Umbilical cord (tissue), 2 donors: ENCODE results near the gene THY1. TPM values are rescaled to one million over a fixed set of nuclear protein-coding genes. Genes with fewer than 3 reads are reported as not detected.
"Not testable (repeated sequence)": the region's sequence is repeated elsewhere in the genome, so short reads cannot be mapped to it uniquely, and the experiment has no call there.

Experiments used
- DNase-seq: peaks from one replicate; pipeline ENCODE4 v3.0.0-alpha.2; 2015; ENCODE audit warnings: low spot score
- total RNA-seq: library from RNA; depleted of rRNA; stranded (reverse); fragments of >200 nt; gene quantifications from one replicate; pipeline ENCODE4 v1.2.3, GENCODE V29; 2014; ENCODE audit warnings: low replicate concordance; ENCODE audit not compliant: insufficient read depth

Gene THY1
- total RNA-seq, 1 donor from 2014 or later = 148 TPM

GRCh38 chr11:119418759-119419158 is 4.2 kb downstream of the THY1 start:
- no peak for DNase-seq

- DNase-seq = peak; percentile 65
Observed at GRCh38 chr11:119417726-119418540, 5.0 kb downstream of the THY1 start.

- peak; percentile 23 for DNase-seq
Observed at GRCh38 chr11:119416606-119417580, 6.1 kb downstream of the THY1 start.

- DNase-seq = no peak
Observed at GRCh38 chr11:119415966-119416365, 7.0 kb downstream of the THY1 start.

GRCh38 chr11:119415517-119415916 is 7.5 kb downstream of the THY1 start:
- DNase-seq = no peak

- DNase-seq = no peak
Observed at GRCh38 chr11:119414734-119415133, 8.2 kb downstream of the THY1 start.

GRCh38 chr11:119414321-119414720 is 8.7 kb downstream of the THY1 start:
- no peak for DNase-seq

GRCh38 chr11:119412072-119412471 is 10.9 kb downstream of the THY1 start:
- DNase-seq = no peak

- DNase-seq = no peak
Observed at GRCh38 chr11:119410501-119410900, 12.5 kb downstream of the THY1 start.

- no peak for DNase-seq
Observed at GRCh38 chr11:119409731-119410130, 13.2 kb downstream of the THY1 start.

GRCh38 chr11:119406005-119406404 is 17.0 kb downstream of the THY1 start:
- no peak for DNase-seq

- not testable (repeated sequence) for DNase-seq
Observed at GRCh38 chr11:119405448-119405847, 17.5 kb downstream of the THY1 start.

- no peak for DNase-seq
Observed at GRCh38 chr11:119404872-119405271, 18.1 kb downstream of the THY1 start.

GRCh38 chr11:119403021-119403420 is 20.0 kb downstream of the THY1 start:
- no peak for DNase-seq

GRCh38 chr11:119402470-119402869 is 20.5 kb downstream of the THY1 start:
- no peak for DNase-seq

- DNase-seq = no peak
Observed at GRCh38 chr11:119400860-119401259, 22.1 kb downstream of the THY1 start.

GRCh38 chr11:119397740-119398139 is 25.2 kb downstream of the THY1 start:
- no peak for DNase-seq

GRCh38 chr11:119396835-119397234 is 26.1 kb downstream of the THY1 start:
- DNase-seq = no peak

- DNase-seq = no peak
Observed at GRCh38 chr11:119391275-119391674, 31.7 kb downstream of the THY1 start.

GRCh38 chr11:119389611-119390254 is 33.2 kb downstream of the THY1 start:
- DNase-seq = no peak

- DNase-seq = no peak
Observed at GRCh38 chr11:119388103-119388502, 34.9 kb downstream of the THY1 start.

- DNase-seq = no peak
Observed at GRCh38 chr11:119384332-119384731, 38.6 kb downstream of the THY1 start.
